ENCODE measurements around the gene FAM13A.

The FAM13A gene

DNA sequence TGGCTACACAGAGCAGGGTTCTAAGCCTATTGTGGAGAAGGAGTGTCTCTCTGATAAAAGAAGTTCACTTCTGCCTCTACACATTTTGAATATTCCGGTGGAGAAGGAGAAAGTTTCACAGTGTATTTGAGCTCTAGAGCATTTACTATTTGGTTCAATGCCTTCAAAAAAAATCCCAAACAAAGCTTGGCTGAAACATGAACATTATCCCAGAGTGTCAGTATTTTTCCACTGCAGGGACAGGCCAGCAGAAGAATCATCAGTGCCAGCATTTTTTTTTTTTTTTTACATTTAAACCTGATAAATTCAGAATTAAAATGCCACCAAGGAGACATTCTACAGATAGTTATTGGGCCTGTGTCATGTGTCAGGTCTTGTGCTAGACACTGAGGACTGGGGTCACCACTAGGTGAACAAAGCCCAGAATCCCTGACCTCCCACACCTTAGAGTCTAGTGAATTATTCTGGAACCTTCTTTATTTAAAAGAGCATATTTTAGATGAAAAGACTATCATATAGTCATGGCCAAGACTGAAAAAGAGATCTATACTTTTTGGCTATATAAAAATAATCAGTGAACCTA lies 311.3 kb downstream of the FAM13A start:
- DNase-seq (ENCODE audit: low spot score): no peak

DNA sequence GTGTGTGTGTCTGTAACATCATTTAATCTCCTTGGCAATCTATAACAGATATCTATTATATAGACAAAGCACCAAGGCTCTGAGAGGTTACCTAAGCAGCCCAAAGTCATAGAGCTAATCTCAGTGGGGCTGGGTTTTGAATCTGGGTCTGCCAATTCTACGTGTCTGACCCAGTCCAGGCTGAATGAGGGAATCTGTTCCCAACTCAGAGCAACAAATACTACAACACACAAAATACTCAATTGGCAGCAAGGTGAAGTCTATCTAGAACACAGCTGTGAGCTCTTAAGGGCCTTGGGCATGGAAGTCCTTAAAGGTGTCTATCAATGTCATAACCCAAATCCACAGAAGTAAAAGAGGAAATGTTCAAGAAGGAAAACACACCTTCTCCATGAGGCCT lies 311.8 kb downstream of the FAM13A start:
- no peak for DNase-seq (ENCODE audit: low spot score)

DNA sequence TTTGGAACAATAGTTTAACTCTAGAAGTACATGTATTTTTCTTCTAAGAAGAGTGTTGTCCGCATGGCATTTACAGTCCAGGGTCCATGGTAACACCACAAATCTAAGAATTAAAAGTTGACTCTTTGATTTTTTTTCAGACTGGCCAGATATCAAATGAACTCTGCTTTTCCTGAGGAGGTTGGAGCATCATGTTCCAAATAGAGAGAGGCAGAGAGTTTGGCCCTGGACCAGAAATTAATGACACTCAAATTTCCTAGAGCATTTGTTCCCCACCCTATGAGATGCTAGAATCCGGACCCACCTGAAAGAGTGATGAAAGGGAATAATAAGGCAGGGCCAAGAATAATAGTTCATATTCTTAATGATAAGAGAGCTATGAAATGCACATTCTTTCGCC lies 312.4 kb downstream of the FAM13A start:
- DNase-seq (ENCODE audit: low spot score): no peak

DNA sequence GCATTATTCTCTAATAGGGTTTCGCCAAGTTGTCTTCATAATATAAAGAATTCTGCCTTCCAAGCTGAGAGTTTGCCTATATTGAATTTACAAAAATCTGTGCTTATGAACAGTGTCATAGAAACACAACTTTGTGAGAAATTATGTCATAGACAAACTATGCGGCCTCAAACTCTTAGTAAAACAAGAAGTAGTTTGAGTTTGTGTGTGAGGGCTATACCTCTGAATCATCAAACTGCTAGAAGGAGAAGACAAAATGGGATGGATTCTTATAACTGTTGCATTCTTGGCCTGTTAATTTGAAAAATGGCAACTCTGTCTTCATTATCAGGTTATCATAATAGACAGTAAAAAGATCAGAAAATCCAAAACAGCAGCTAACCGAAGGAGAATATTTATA lies 313.3 kb downstream of the FAM13A start:
- no peak for DNase-seq (ENCODE audit: low spot score)

DNA sequence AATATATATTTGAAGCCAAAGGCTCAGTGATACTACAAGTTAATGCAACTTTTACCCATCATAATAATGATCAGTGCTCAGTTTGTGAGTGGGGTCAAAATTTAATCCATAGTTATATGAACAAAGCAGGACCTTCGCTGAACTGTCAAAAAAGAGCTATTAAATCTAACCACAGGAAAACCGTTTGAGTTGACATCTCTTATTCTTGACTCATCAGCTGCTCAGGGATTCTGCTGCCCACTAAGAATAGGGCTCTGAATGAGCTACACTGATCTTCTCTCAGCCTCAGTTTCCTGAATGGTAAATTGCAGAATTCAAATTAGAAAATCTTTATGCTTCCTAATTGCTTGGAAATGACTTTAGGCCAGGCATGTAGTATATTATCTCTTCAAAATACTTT lies 314.4 kb downstream of the FAM13A start:
- no peak for DNase-seq (ENCODE audit: low spot score)

DNA sequence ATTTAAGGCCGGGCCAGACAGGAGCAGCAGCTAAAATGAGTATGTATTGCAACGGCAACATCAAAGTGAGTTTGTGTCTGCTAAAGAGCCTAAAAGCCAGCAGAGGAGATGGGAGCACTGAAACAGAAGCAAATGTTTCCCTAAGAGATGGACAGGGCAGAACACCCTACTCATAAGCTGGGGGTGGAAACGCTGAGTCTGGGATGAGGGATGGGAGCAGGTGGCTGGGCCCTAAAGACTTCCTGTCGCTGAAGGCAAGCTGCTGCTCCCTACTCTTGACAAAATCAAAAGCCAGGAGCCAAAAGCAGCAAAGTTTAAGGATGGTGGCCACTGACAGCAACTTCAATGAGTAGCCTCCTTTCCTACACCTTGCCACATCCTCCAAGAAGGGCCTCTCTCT lies 318.8 kb downstream of the FAM13A start:
- no peak for DNase-seq (ENCODE audit: low spot score)

DNA sequence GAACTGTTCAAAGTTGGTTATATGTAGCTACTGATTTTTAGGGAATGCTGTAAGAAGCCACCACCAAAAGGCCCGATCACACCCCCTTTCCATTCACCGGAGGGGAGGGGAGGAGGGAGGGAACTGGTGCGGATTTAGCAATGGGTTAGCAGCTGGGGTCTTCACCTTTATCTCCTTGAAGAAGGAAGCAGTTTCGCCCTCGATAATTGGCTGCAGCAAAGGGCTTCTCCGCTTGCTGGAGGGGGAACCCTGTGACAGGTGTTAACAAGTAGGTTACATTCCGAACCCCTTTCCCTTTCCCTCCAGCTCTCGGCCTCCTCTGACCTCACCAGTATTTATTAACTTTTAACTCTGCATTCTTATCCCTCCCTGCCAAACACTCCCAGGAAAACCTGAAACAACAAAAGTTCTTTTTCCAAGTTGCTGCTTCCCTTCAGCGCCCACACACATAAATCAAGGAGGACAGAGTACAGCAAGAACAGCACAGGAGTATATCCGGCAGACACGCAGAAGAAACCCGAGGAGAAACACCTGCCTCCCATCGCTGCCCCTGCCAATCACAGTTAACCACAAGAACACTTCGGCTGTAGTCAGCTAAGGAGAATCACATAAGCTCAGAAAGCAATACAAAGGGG lies 319.6 kb downstream of the FAM13A start:
- DNase-seq (ENCODE audit: low spot score): no peak

DNA sequence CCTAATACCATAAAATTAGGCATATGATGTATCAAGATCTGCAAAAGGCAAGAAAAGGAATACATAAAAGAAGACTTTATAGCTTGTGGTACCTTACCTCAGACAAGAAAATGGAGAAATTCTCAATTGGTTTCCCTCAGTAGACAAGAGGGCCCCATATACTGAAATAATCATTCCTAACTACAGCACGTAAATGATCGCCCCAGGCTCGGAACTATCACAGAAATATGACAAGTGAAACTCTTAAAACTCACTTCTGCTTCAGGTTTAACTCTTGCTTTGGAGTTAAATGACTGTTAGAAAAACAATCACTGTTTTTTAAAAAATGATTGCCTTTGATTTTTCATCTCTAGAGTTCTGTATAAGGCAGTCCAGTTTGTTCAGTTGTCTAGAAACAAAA lies 320.7 kb downstream of the FAM13A start:
- DNase-seq (ENCODE audit: low spot score): no peak

DNA sequence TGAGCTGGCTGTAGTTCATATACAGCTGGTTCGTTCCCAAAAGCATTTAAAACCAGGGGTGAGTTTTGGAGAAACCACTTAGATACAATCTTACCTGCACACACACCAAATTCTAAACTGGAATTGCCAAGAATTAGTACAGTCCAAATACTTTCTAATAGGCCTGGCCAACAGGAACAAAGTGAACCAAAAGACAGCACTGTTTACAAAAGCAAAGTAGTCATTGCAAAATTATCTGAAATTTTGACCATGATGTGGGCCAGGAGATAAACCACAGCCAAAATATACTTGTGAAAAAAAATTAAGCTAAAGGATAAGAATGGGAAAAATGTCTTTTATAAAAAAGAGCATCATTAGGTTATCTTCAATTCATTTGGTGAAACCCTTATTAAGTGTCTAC lies 321.4 kb downstream of the FAM13A start:
- DNase-seq (ENCODE audit: low spot score): no peak

DNA sequence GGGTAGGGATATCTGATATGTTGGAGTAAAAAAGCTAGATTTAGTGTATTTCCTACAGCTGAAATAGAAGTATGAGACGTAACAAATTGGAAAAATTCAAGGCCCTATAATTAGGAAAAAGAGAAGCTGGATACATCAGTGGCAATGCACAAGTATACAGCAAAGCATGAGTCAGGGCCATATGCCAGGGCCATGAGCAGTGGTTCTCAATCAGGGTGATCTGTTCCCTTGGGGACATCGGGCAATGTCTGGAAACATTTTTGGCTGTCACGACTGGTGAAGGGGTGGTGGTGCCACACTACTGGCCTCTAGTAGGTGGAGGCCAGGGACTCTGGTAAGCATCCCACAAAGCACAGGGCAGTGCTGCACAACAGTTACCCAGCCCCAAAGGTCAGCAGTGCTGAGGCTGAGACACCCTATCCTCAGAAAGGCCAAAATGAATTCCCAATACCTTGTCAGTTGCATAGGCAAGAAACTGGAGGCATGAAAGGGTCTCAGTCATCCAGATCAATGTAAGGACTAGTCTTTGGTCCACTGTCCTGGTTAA lies 322.5 kb downstream of the FAM13A start:
- DNase-seq (ENCODE audit: low spot score): no peak

DNA sequence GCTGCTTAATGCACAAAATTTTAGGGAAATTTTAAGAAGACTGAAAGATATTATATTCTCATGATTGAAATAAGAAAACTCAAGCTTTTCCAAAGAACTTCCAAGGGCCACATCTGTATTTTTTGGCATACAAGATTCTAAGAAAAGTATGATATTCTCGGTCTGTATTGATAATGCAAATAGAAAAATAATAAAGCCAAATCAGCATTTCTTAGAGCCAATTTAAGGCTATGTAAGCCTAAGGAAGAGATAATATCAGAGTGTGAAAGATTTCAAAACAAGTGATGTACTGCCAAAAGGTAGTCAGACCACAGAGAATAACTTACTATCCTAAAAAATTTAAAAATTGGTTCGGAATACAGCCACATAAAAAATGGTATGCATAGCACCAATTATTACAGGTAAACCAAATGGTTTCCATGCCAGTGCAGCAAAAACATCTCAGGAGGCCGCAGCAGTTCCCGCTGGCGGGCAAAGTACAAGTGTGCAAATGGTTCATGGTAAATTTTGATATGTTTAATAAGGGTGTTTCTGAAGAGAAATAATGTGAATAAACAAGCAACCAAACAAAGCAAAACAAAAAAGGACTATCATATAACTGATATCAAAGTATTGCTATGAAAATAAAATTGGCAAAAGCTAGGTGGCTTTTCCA lies 324.1 kb downstream of the FAM13A start:
- DNase-seq (ENCODE audit: low spot score): no peak

DNA sequence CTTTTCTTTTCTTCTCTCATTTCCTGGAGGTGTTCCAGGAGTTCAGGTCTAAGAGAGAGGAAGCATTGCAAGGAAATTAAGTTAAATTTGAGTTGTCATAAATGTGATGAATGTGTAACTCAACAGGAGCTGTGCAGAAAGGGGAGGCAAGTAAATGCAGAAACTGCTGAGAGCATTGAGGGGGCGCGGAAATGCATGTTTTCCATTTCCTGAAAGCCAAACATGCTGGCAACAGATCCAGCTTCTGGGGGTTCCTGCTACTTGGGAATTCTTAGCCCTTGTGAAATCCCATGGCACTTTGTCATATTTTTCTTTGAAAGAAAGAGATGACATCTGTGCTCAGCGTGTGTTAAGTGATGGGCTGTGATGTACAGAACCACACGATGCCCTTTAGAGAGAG lies 325.6 kb downstream of the FAM13A start:
- DNase-seq (ENCODE audit: low spot score): no peak

DNA sequence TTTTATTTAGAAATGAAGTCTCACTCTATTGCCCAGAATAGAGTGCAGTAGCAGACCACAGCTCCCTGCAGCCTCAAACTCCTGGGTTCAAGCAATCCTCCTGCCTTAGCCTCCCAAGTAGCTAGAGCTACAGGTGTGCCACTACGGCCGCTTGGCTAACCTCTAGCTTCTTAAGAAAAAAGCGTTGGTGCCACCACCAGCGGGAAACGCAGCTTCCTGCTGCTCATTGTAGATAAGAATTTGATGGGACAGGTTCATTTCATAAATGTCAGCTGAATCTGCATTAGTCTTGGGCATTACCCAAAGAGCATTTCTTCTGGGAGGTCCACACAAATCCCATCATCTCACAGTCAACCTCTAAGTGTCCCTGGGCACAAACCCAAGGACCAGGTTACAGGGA lies 326.2 kb downstream of the FAM13A start:
- DNase-seq (ENCODE audit: low spot score): no peak

DNA sequence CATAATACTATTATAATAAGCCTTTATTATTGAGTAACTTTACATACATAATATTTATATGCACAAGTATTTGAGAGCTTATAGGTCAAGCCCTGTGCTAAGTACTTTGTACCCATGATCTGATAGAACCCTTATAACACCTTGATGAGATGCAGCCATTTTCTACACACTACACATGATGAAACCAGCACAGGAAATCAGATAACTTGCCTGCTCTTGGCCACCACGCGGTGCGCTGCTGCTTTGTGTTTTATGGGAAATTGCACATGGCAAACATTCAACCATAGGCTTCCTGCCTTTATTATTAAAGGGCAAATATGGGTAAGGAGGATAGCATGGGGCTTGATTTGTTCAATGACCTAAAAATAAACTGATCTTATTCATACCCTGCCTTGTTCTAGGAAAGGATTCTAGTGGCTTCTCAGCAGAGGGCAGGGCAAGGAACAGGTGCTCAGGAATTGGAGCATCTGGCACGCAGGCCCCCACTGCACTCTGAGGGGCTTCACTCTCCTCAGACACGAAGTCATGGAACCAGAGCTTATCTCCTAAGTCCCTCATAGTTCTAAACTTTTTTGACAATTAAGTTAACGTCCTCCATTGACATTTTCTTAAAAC lies 327.7 kb downstream of the FAM13A start:
- no peak for DNase-seq (ENCODE audit: low spot score)

DNA sequence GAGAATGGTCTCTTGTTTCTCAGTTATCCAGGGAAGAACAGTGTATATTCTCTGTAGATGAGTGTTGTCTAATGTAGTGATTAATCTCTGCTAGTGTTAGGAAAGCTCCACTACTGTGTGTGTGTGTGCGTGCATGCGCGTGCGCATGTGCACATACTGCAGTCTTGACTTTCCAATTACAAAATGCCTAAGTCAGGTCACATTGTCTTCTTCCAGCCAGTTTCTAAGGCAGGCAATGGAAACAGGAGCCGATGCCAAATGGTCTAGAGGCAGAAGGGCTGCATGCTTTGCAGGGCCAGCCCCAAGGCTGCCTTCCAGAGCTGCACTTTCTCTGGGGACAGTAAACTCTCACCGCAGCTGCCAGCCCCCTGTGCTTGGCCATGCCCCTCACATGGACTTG lies 328.8 kb downstream of the FAM13A start:
- DNase-seq (ENCODE audit: low spot score): no peak

DNA sequence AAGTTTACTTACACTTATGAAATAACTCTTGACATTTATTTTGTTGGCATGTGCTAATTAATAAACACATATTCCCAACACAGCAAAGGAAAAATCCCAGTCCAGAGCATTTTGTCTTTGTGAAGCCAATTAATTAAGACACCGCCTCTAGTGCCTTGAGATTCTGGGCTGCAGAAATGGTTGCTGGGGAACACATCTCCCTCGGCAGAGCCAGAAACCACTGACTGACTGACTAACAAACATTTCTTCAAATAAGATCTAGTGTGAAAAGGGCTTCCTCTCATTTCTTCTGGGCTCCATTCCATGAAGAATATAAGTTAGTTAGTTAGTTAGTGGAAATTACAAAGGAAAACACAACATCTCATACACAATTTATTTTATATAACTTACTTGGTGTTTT lies 331.0 kb downstream of the FAM13A start:
- DNase-seq (ENCODE audit: low spot score): no peak

DNA sequence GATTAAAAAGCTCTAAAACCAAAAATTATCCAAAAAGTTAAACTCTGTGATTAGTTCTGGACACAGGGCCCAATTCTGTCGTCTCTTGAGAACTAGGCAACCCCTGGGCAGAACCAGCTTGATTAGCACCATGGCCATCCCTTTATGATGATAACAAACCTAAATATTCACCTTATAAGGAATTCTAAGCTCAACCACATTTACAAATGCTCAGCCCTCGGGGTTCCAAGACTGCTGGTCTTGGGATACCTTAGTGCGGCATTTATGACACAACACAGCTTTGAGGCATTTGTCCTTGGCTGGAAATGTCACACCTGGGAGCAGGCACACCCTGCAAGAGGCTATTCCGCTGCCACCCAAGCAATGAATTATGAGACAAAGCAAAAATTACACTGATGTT lies 331.8 kb downstream of the FAM13A start:
- DNase-seq (ENCODE audit: low spot score): no peak

DNA sequence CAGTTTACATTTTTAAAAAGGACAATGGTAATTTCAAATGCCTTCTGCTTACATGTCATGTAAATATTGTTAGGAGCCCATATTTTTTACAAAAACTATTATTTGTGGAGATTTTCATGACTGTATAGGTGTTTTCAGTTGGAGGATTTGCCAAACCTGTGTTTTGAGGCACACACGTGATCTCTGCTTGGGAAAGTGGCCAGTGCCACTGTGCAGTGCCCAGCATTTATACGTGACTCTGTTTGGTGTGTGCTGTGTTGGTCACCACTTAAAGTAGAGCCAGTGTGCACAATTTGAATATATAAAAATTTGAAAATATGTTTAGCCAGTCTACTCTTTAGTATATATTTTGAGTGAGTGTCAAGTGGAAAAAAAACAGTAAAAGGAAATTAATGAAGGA lies 332.6 kb downstream of the FAM13A start:
- no peak for DNase-seq (ENCODE audit: low spot score)

DNA sequence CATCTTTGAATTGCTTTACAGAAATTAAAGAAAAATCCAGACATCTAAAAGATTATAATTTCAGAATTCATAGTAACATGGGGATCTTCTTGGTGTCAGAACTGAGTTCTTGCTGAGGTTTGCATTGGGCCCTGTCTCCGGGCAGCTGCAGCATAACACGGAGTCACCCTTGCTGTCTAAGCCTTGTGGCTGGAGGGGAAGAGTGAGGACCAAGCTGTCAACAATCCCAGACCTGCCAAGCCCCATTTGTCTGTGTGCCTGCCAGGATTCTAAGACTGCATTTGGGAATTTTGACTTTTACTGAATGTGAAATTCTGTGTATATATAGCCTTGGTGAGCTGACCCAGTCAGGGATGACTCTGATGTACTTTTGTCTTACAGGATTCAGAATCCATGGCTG lies 334.2 kb downstream of the FAM13A start:
- DNase-seq (ENCODE audit: low spot score): no peak

DNA sequence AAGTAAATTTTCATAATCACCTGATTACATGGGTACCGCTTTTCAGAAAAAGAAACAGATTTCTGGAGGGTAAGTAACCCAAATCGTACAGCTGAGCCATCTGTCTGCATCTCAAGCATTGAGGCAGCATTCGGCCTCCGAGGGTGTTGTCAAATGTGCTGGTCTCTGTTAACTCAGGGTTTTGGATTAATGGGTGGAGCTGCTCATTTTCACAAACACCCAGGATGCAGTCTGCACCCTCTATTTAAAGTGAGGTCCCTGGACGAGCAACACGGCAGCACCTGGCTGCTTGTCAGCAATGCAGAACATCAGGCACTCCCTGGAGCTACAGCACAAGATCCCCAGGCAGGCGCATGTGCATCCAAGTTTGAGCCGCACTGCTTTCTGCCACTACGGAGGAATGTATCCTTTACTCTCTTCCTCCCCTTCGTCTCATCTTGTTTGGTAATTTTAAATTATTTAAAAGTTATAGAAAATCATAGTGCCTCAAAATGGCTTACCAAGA lies 334.7 kb downstream of the FAM13A start:
- DNase-seq (ENCODE audit: low spot score): no peak

DNA sequence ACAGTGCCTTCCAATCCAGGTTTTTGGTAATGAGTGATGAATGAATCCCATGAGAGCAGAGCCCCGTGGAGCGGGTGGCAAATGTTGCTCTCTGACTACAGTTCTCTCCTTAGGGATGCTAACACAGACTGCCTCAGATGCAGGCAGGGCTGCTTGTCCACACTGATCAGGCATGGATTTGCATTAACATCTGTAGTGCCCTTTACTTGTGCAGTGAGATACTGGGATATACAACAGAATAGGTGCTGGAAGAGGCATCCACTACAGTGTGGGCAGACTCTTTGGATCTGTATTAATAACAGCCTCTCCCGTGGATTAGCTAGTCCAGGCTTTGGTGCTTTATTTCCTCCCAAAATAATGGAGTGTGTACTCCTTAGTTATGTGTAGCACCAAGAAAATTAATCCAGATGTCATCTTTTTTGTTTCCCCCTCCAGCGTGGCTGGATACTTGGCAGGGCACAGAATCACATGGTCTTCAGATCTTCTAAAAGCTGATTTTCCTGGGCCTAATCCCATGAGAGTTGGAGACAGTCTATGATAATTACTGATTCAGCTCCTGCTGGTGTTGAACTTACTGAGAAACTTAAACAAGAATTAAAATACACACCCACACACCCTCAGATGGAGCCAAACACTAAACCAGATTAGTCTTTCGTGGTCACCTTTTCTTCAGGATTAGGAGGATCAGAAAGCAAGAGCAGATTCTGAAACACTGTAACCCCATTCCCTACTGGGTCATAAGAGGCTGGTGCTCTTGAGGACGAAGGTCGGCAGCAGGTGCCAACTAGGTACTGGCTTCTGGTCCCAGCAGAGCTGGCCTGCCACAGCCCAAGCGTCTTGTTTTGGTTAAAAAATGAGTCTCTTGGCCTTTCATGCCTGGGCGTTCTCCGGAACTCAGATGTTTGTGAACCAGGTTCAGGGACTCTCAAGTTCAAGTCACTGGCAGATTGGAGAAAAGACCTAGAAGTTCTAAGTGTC lies 336.2 kb downstream of the FAM13A start:
- DNase-seq (ENCODE audit: low spot score): no peak

DNA sequence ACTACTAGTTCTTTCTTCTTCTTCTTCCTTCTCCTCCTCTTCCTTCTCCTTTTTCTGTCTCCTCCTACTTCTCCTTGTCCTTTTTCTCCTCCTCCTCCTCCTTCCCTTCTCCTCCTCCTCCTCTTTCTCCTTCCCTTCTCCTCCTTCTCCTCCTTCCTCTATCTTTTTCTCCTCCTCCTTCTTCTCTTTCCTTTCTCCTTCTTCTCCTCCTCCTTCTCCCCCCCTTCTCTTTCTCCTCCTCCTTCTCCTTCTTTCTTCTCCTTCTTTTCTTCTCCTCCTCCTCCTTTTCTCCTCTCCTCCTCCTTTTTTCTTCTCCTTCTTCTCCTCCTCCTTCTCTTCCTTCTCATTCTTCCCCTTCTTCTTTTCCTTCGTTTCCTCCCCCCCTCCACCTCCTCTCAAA lies 337.6 kb downstream of the FAM13A start:
- no peak for DNase-seq (ENCODE audit: low spot score)
